ENCODE data around the gene PLEK.
"Not testable (repeated sequence)": the region's sequence is repeated elsewhere in the genome, so short reads cannot be mapped to it uniquely, and the experiment has no call there.

PLEK gene

GRCh38 chr2:68441179-68441993, 76.3 kb downstream of the PLEK start:
- DNase-seq (ENCODE audit: low read depth), result peak; percentile 71

- DNase-seq (ENCODE audit: low read depth), result no peak
These were observed 76.9 kb downstream of the PLEK start for GRCh38 chr2:68441994-68442322.

DNA sequence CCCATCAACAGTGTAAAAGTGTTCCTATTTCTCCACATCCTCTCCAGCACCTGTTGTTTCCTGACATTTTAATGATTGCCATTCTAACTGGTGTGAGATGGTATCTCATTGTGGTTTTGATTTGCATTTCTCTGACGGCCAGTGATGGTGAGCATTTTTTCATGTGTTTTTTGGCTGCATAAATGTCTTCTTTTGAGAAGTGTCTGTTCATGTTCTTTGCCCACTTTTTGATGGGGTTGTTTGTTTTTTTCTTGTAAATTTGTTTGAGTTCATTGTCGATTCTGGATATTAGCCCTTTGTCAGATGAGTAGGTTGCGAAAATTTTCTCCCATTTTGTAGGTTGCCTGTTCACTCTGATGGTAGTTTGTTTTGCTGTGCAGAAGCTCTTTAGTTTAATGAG, 81.3 kb downstream of the PLEK start:
- DNase-seq (ENCODE audit: low read depth), result not testable (repeated sequence)
